ENCODE results near the gene ICAM1. TPM values are rescaled to one million over a fixed set of nuclear protein-coding genes. Genes with fewer than 3 reads are reported as not detected.

The ICAM1 gene
- total RNA-seq, 6 experiments from 2014 or later: 4.6 to 186 (median 38.5) TPM

DNA sequence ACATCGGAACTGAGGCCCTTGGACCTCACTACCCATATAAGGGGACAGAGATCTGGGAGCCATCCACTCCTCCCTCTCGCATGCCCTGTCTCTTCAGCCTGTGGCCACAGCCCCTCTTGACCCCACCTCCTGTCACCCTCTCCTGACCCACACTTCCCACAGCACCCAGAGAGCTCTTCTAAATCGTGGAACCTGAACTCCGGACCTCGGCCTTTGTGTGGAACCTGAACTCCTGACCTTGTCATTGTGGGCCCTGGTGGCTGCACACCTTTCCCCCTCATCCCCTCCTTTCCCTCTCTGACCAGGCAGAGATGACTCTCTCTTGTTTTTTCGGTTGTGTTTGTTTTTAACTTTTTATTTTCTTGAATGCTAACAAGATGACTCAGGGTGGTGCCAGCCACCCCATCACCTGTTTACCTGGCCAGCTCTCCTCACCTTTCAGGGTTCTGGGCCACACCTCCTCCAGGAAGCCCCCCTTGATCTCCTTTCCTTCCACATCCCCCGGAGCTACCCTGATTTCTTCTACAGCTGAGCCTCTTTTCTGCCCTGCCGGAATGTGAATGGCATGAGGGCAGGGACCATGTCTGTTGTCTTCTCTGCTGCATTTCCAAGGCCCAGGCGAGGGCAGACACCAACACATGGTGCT is 13.8 kb upstream of the ICAM1 start:
- intact Hi-C loops (cut with DNase I): loop anchor here (5.0 to 10.0 kb wide), 2 partner anchors 72 to 135 kb away; no protein-coding TSS in a partner anchor
- no peak for ATAC-seq
- 28% methylated on average over 6 of the region's 9 CpGs for WGBS (ENCODE audit: insufficient coverage, low coverage, low lambda C conversion rate, missing lambda C conversion rate)
- no peak for DNase-seq
- peaks cover 0 to 33% (median 16%) of the 10 kb centered on the region in 4 donors for H3K36me3 ChIP-seq
- no peaks in the 10 kb centered on the region for H3K9me3 ChIP-seq
- TF ChIP-seq, protein P1, sequence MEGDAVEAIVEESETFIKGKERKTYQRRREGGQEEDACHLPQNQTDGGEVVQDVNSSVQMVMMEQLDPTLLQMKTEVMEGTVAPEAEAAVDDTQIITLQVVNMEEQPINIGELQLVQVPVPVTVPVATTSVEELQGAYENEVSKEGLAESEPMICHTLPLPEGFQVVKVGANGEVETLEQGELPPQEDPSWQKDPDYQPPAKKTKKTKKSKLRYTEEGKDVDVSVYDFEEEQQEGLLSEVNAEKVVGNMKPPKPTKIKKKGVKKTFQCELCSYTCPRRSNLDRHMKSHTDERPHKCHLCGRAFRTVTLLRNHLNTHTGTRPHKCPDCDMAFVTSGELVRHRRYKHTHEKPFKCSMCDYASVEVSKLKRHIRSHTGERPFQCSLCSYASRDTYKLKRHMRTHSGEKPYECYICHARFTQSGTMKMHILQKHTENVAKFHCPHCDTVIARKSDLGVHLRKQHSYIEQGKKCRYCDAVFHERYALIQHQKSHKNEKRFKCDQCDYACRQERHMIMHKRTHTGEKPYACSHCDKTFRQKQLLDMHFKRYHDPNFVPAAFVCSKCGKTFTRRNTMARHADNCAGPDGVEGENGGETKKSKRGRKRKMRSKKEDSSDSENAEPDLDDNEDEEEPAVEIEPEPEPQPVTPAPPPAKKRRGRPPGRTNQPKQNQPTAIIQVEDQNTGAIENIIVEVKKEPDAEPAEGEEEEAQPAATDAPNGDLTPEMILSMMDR (IDR thresholded peaks at IDR 0.05): no peak
- no peak for TF ChIP-seq POLR2A (IDR thresholded peaks at IDR 0.05)
- H3K27ac ChIP-seq: no peak overlapping the region
- H3K4me1 ChIP-seq: peaks cover 0 to 13% (median 2%) of the 10 kb centered on the region in 4 donors
- no peak overlapping the region for H3K4me3 ChIP-seq
- no peaks in the 10 kb centered on the region for H3K27me3 ChIP-seq

DNA sequence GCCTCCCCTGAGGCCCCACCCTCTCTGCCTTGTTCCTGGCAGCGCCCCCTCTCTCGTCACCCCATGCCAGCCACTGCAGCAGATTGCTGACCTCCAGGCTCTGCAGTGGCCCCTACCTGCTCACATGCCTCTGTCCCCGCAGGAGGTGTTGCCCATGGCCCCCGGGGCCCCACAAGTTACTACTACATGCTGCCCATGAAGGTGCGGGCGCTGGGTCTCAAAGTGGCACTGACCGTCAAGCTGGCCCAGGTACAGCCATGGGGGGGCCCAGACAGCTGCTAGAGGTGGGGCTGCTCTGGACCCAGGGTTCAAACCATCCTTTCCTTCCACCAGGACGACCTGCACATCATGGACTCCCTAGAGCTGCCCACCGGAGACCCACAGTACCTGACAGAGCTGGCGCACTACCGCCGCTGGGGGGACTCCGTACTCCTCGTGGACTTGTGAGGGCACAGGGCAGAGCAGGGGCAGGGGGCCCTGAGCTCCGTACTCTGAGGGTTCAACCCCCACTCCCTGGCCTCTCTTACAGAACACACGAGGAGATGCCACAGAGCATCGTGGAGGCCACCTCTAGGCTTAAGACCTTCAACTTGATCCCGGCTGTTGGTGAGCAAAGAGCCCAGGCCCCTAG is 12.7 kb upstream of the ICAM1 start:
- Histone ChIP-seq H3K27ac (no peak overlapping the region), H3K9me3 (no peaks in the 10 kb centered on the region), H3K27me3 (no peaks in the 10 kb centered on the region), H3K4me1 (peaks cover 0 to 13% (median 2%) of the 10 kb centered on the region in 4 donors), H3K36me3 (peaks cover 0 to 33% (median 16%) of the 10 kb centered on the region in 4 donors), H3K4me3 (no peak overlapping the region)
- WGBS (ENCODE audit: insufficient coverage, low coverage, low lambda C conversion rate, missing lambda C conversion rate): 92% methylated on average over 2 of the region's 18 CpGs
- ATAC-seq (peak in 1 of 4 donors; percentile 3), DNase-seq (no peak)
- TF ChIP-seq, protein P1 (IDR thresholded peaks at IDR 0.05): no peak
- no peak for TF ChIP-seq POLR2A (IDR thresholded peaks at IDR 0.05)
- intact Hi-C loops (cut with DNase I): loop anchor here (5.0 to 10.0 kb wide), 2 partner anchors 73 to 134 kb away; no protein-coding TSS in a partner anchor

DNA sequence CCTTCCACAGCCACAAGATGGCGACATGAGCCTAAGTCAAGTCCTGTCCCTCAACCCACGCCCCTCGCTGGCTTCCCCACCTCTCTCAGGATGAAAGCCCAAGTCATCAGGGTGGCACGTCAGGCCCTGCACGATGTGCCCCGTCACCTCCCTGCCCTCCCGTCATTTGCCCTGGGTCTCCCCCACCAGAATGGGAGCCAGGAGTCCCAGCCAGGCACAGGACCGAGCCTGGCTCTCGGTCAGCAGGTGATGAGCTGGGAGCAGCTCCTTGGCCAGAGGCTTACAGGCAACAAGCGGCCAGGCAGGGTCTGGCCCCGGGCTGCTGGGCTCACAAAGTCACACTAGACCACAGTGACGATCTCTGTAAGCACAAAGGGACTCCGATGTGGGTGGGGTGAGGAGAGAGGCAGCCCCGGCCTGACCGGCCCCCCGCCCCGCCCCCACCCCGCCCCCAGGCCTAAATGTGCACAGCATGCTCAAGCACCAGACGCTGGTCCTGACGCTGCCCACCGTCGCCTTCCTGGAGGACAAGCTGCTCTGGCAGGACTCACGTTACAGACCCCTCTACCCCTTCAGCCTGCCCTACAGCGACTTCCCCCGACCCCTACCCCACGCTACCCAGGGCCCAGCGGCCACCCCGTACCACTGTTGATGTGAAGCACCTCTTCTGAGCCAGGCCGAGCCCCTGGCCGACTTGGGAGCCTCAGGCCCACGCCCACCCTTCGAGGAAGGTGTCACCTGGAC is 11.6 kb upstream of the ICAM1 start:
- H3K27ac ChIP-seq: no peak overlapping the region
- H3K4me3 ChIP-seq: no peak overlapping the region
- H3K36me3 ChIP-seq: peaks cover 0 to 30% (median 15%) of the 10 kb centered on the region in 4 donors
- peak; percentile 76 to 83 (median 81) for DNase-seq
- no peaks in the 10 kb centered on the region for H3K27me3 ChIP-seq
- ATAC-seq: peak; percentile 58 to 74 (median 67)
- intact Hi-C loops (cut with DNase I): loop anchor here (5.0 to 10.0 kb wide), 2 partner anchors 75 to 133 kb away; no protein-coding TSS in a partner anchor
- peaks cover 0 to 13% (median 2%) of the 10 kb centered on the region in 4 donors for H3K4me1 ChIP-seq
- no peaks in the 10 kb centered on the region for H3K9me3 ChIP-seq
- TF ChIP-seq, protein P1 (IDR thresholded peaks at IDR 0.05): peak; percentile 48 to 70 (median 68)
- TF ChIP-seq POLR2A (IDR thresholded peaks at IDR 0.05): no peak
- 28% methylated on average over 5 of the region's 32 CpGs for WGBS (ENCODE audit: insufficient coverage, low coverage, low lambda C conversion rate, missing lambda C conversion rate)

DNA sequence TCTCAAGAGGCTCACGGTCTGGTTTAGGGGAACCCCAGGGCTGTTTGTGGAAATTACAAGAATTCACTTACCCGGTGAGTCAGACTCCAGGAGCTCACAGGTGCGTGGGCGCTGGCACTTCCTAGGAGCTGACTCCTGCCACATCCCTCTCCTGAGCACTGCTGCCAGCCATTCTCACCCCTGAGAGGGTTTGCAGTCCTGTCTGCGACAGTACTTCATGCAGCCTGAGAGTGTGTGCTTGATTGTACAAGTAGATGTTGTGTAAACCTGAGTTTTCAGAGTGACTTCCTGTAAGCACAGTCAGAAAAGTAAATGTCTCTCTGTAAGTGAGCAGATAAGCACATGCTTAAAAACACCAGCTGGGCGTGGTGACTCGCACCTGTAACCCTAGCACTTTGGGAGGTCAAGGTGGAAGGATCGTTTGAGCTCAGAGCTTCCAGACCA is 10.8 kb upstream of the ICAM1 start:
- Histone ChIP-seq H3K36me3 (peaks cover 0 to 22% (median 9%) of the 10 kb centered on the region in 4 donors), H3K27me3 (no peaks in the 10 kb centered on the region), H3K27ac (no peak overlapping the region), H3K9me3 (no peaks in the 10 kb centered on the region), H3K4me1 (peaks cover 0 to 13% (median 2%) of the 10 kb centered on the region in 4 donors), H3K4me3 (no peak overlapping the region)
- TF ChIP-seq POLR2A (IDR thresholded peaks at IDR 0.05): no peak
- TF ChIP-seq, protein P1 (IDR thresholded peaks at IDR 0.05): no peak
- peak in 1 of 4 donors; percentile 53 for ATAC-seq
- no peak for DNase-seq
- 54% methylated on average over 4 of the region's 8 CpGs for WGBS (ENCODE audit: insufficient coverage, low coverage, low lambda C conversion rate, missing lambda C conversion rate)
- intact Hi-C loops (cut with DNase I): no loop called here

All from right lobe of liver (tissue), 6 donors.